ENCODE results near the gene RFK.
"Not testable (repeated sequence)": the region's sequence is repeated elsewhere in the genome, so short reads cannot be mapped to it uniquely, and the experiment has no call there.

RFK gene

DNA sequence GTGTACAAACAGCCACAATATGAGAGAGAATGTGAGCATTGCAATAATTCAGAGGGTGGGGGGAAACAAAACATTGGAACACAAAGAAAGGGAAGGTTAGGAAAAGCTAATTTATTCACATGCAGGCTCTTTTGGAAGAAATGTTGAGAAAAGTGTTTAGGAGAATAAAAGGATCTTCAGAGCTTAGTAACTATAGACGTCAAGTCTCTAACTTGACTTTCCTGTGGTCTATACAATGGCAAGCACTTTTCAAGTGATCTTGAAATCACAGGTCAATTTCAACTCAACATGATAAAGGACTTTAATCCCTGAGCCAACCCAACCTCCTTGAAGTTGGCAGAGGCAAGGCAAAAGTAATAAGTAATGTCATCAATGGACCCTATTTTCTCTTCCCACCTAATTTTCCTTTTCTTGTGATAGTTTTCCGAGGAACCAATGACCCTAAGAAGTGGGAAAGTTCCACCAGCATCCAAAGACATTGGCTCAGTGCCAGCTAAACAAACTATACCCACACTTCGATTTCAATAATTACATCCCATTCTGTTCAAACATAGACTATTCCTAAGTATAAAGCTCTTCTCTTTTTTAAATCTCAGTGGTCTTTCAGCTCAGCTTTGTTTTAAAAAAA is 23.7 kb downstream of the RFK start:
- DNase-seq (ENCODE audit: low spot score) = no peak

DNA sequence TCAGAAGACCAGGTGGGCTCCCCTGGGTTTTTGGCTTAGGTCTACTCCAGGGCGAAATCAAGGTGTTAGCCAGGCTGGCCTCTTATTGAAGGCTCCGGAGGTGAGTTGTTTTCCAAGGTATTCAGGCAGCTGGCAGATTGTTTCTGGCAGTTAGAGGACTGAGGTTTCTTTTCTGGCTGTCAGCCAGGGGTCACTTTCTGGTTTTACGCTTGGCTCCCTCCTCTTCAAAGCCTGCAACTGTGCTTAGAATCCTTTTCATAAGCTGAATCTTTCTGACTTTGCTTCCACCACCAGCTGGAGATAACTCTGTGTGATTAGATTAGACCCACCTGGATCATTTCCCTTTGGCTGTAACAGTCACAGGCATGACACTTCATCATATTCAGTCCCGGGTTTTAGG is 24.6 kb downstream of the RFK start:
- DNase-seq (ENCODE audit: low spot score) = no peak

GRCh38 chr9:76366275-76366674 is 28.0 kb downstream of the RFK start:
- no peak for DNase-seq (ENCODE audit: low spot score)

GRCh38 chr9:76365028-76365427 is 29.2 kb downstream of the RFK start:
- peak; percentile 46 for DNase-seq (ENCODE audit: low spot score)

GRCh38 chr9:76363032-76363395 is 31.2 kb downstream of the RFK start:
- DNase-seq (ENCODE audit: low spot score) = no peak

- DNase-seq (ENCODE audit: low spot score) = not testable (repeated sequence)
Observed at GRCh38 chr9:76362332-76363031, 31.7 kb downstream of the RFK start.

- DNase-seq (ENCODE audit: low spot score) = no peak
Observed at GRCh38 chr9:76359766-76360165, 34.5 kb downstream of the RFK start.

DNA sequence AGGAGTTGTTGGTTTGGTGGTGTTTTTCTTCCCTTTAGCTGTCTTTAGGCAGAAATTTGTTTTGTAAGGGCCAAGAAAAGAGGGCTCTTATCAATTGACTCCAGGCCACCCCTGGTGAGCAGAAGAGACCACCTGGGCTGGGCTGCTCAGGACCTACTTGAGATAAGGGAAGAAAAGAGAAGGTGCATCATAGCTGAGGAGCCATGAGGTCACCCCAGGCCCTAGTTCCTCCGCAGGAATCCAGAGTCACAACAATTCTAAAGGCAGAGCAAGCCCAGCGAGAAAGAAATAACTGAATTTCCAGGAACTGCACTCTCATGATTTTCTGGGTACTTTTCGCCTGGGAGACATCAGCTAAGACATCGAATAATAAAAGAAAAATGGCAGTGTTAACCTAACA is 34.9 kb downstream of the RFK start:
- DNase-seq (ENCODE audit: low spot score) = no peak

- DNase-seq (ENCODE audit: low spot score) = no peak
Observed at GRCh38 chr9:76358628-76359280, 35.5 kb downstream of the RFK start.

GRCh38 chr9:76357555-76357954 is 36.7 kb downstream of the RFK start:
- DNase-seq (ENCODE audit: low spot score) = no peak

GRCh38 chr9:76355886-76356285 is 38.3 kb downstream of the RFK start:
- no peak for DNase-seq (ENCODE audit: low spot score)

GRCh38 chr9:76354221-76354620 is 40.0 kb downstream of the RFK start:
- DNase-seq (ENCODE audit: low spot score) = no peak

- DNase-seq (ENCODE audit: low spot score) = no peak
Observed at GRCh38 chr9:76353280-76353679, 40.9 kb downstream of the RFK start.

DNA sequence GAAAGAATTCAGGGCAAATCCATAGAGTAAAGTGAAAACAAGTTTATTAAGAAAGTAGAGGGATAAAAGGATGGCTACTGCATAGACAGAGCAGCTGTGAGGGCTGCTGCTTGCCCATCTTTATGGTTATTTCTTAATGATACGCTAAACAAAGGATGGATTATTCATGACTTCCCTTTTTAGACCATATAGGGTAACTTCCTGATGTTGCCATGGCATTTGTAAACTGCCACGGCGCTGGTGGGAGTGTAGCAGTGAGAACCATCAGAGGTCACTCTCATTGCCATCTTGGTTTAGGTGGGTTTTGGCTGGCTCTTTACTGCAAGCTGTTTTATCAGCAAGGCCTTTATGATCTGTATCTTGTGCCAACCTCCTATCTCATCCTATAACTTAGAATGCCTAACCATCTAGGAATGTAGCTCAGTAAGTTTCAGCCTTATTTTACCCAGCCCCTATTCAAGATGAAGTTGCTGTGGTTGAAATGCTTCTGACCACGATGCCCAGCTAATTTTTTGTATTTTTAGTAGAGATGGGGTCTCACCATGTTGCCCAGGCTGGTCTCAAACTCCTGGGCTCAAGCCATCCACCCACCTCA is 42.1 kb downstream of the RFK start:
- DNase-seq (ENCODE audit: low spot score) = no peak

DNA sequence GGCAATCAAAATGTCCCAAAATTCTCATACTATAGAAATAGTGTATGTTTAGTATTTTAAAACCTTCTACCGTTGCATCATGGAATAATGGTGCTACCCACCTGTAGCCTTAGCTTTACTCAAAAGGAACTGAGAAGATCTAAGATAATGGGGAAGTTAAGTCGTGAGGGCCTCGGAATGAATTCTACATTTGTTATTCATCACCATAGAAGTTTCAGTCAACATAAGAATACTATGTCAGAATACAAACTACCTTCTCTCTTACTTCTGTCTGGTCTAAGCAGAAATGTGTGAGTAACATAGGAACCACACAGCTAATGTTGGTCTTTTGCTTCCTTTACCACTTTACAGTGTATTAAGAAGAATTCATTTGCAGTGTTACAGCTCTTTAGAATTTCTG is 43.2 kb downstream of the RFK start:
- no peak for DNase-seq (ENCODE audit: low spot score)

- DNase-seq (ENCODE audit: low spot score) = no peak
Observed at GRCh38 chr9:76349865-76350264, 44.4 kb downstream of the RFK start.

DNA sequence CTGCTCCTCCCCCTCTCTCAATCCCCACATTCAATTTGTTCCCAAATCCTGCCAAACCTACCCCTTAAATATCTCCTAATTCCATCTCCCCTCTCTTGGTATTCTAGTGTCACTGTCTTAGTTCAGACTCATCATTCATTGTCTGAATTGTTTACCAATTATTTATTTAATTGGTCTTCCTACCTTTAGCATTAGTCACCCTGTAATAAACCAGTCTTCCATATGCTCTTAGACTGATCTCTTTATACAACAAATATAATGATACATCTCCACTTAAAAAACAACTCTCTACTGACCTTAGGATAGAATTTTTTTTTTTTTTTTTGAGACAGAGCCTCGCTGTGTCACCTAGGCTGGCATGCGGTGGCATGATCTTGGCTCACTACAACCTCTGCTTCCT is 51.4 kb downstream of the RFK start:
- no peak for DNase-seq (ENCODE audit: low spot score)

DNA sequence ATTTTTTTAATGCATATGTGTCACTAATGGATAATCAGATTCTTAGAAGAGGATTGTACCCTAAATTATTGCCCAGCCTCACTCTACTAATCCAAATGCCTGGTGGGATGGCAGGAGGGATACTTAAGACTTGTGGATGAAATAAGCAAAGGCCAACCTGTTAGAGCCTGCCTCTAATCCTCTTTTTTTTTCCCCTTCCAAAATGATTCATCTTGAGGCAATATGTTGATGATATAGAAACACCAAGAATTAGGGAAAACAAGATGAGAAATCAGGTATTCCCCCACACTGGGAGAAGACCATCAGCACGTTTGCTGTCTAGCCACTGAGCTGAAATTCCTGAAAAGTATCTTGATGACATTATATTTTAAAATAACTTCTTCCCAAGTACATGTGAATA is 52.0 kb downstream of the RFK start:
- no peak for DNase-seq (ENCODE audit: low spot score)

DNA sequence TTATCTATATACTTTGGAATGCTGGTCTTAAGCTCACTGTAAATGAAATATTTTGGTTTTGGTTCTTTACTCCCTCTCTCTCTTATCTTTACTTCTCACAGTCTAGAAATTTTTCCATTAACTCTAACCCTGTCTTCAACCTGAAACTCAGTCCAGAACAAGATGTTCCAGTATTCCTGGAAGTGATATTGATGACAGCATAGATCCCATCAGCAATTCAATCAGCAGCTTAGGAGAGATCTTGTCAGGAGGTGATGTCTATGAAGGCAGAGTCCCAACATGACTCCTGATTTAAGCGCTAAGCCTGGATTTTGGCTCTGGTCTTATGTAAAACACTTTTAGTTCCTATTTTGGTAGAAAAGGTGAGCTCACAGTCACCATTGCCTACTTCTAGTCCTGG is 52.6 kb downstream of the RFK start:
- no peak for DNase-seq (ENCODE audit: low spot score)

- no peak for DNase-seq (ENCODE audit: low spot score)
Observed at GRCh38 chr9:76338418-76338817, 55.8 kb downstream of the RFK start.

DNA sequence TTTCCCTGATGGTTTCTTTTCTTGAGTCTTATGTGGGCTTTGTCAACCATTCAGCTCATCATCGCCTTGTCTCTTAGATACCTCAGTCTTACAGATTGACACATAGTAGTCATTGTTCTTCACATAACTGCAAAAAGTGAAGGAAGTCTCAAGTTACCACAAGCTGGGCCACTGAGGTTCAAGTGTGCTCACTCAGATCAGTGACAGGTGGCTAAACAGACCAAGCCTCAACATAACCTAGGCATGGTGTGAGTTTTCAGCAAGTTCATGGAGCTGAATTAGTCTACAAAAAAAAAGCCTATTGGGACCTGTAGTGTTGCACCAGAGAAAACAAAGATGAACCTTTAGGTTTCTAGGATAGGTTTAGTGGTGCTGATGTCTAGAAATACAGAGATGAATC is 58.2 kb downstream of the RFK start:
- DNase-seq (ENCODE audit: low spot score) = no peak

All from GM03348 (cell line).